K562 (cell line): ENCODE results near the gene HCN4. TPM values are rescaled to one million over a fixed set of nuclear protein-coding genes. Genes with fewer than 3 reads are reported as not detected.
A peak's percentile ranks its signal among the peaks of the same experiment; 100 is the strongest.

Source experiments
- ARID3A ChIP-seq: IDR thresholded peaks from 2 replicates; pipeline ENCODE4 v1.6.1; 2012; ENCODE audit warnings: low read depth, low read length, improper control_type of control experiment, borderline replicate concordance
- ARID3B ChIP-seq: fragments of 250-450 bp; sonication (Bioruptor Pico); IDR thresholded peaks from 2 replicates; pipeline ENCODE4 v1.4.0; 2020; ENCODE audit warnings: borderline replicate concordance
- C11orf30 ChIP-seq: fragments of 450-650 bp; IDR thresholded peaks from 2 replicates; pipeline ENCODE4 v1.6.1; 2016; ENCODE audit warnings: low read depth, mild to moderate bottlenecking
- CREB3 ChIP-seq: fragments of 450-650 bp; conservative IDR thresholded peaks from 2 replicates; pipeline ENCODE4 v1.6.1; 2016; ENCODE audit warnings: missing genetic modification characterization, low read depth, mild to moderate bottlenecking, missing compliant biosample characterization, moderate library complexity
- CTCFL ChIP-seq: IDR thresholded peaks from 2 replicates; pipeline ENCODE4 v1.6.1; 2011; ENCODE audit warnings: borderline replicate concordance, low read depth, mild to moderate bottlenecking, moderate library complexity, low read length; ENCODE audit not compliant: insufficient read depth, poor library complexity, severe bottlenecking
- FIP1L1 ChIP-seq: fragments of 200-400 bp; formaldehyde crosslinking; IDR thresholded peaks from 2 replicates; pipeline ENCODE4 v1.6.1; 2018; ENCODE audit warnings: mild to moderate bottlenecking, low read depth, low read length; ENCODE audit not compliant: poor library complexity, severe bottlenecking
- HES1 ChIP-seq: fragments of 450-650 bp; IDR thresholded peaks from 2 replicates; pipeline ENCODE4 v1.6.1; 2016; ENCODE audit warnings: low read depth, mild to moderate bottlenecking, moderate library complexity
- KHSRP ChIP-seq: fragments of 450-650 bp; IDR thresholded peaks from 2 replicates; pipeline ENCODE4 v1.6.1; 2017
- MEF2A ChIP-seq: IDR thresholded peaks from 2 replicates; pipeline ENCODE4 v1.6.1; 2011; ENCODE audit warnings: low read depth, mild to moderate bottlenecking, low read length, moderate library complexity; ENCODE audit not compliant: control insufficient read depth
- MEIS2 ChIP-seq: fragments of 450-650 bp; IDR thresholded peaks from 2 replicates; pipeline ENCODE4 v1.6.1; 2014; ENCODE audit warnings: mild to moderate bottlenecking; ENCODE audit not compliant: partially characterized antibody
- MNT ChIP-seq, 2 experiments: fragments of 450-650 bp; conservative IDR thresholded peaks; 2 replicates each; pipeline ENCODE4 v1.6.1; 2017; ENCODE audit warnings: mild to moderate bottlenecking in 2 of 2, moderate library complexity in 2 of 2
- NR3C1 ChIP-seq: sonication (generic); formaldehyde crosslinking; IDR thresholded peaks from 2 replicates; pipeline ENCODE4 v1.8.1; 2022; ENCODE audit warnings: missing genetic modification reagents
- PKNOX1 ChIP-seq: fragments of 450-650 bp; IDR thresholded peaks from 2 replicates; pipeline ENCODE4 v1.6.1; 2016
- RBFOX2 ChIP-seq: fragments of 200-400 bp; formaldehyde crosslinking; IDR thresholded peaks from 2 replicates; pipeline ENCODE4 v1.6.1; 2017; ENCODE audit warnings: low read depth, mild to moderate bottlenecking, low read length, moderate library complexity
- SREBF2 ChIP-seq: sonication (generic); formaldehyde crosslinking; IDR thresholded peaks from 2 replicates; pipeline ENCODE4 v1.4.0; 2020; ENCODE audit warnings: mild to moderate bottlenecking, missing genetic modification reagents
- polyA plus RNA-seq, 8 experiments: library from polyadenylated mRNA; depleted of rRNA in 4 of 8; stranded (reverse) in 5 of 8; unstranded in 3 of 8; fragments of >200 nt; fragmentation: Nextera tagmentation in 2 of 8; fragmentation: Illumina TruSeq in 1 of 8; extraction: Ambion mirVana in 2 of 8; extraction: Trizol in 1 of 8; gene quantifications; 2 replicates each; pipeline versions ENCODE4 v1.2.1 to v1.2.3, GENCODE V29; 2011 to 2014; ENCODE audit warnings: inconsistent platforms in 1 of 8, missing spikeins in 1 of 8
- total RNA-seq, 7 experiments: library from RNA; depleted of rRNA in 6 of 7; stranded (reverse); fragments of >200 nt in 6 of 7; fragmentation: Illumina TruSeq in 2 of 7; extraction: Trizol in 2 of 7; gene quantifications; 2 replicates each; pipeline versions ENCODE4 v1.2.1 to v1.2.3, GENCODE V29; 2011 to 2021; ENCODE audit warnings: low replicate concordance in 1 of 7

Gene HCN4
- total and polyA plus RNA-seq, 9 of the 15 experiments (the other 6 are each of a cell fraction or from before 2014, with no cell fraction given), result not detected

GRCh38 chr15:73273181-73274002, 95.4 kb downstream of the HCN4 start (continued):
- TF ChIP-seq NR3C1 (CRISPR knock-in tag) (no peak), MNT (conservative IDR thresholded peaks at IDR 0.05) (no peak), FIP1L1 (no peak), CTCFL (peak; percentile 43), SREBF2 (CRISPR knock-in tag) (no peak), ARID3A (no peak), C11orf30 (no peak), PKNOX1 (peak; percentile 11; the same call in 1 of the 2 replicates), CREB3 (no peak), ARID3B (no peak), HES1 (no peak), MEF2A (no peak), RBFOX2 (no peak), KHSRP (no peak), MEIS2 (no peak)
